Measurements from ENCODE around the gene DIO3. TPM values are rescaled to one million over a fixed set of nuclear protein-coding genes. Genes with fewer than 3 reads are reported as not detected.

The DIO3 gene
- total RNA-seq, result not detected in 2 replicates

GRCh38 chr14:101561145-101561896 is at the start of gene DIO3:
Gene DIO3, plus strand, starts transcription at chr14:101561495.

Other genes starting within 250 kb of the DIO3 start
- gene PPP2R5C, start 200.2 kb downstream of the DIO3 start, total RNA-seq, result 44.4 and 62.9 TPM in 2 replicates

Measured in bladder microvascular endothelial cell (primary cell).